VCaP (cell line): ENCODE data around the gene RGS6.

Experiments used
- H3K27ac ChIP-seq: fragments of 450-650 bp; 2 replicates; pipeline ENCODE4 v1.5.1; 2017
- TF ChIP-seq, protein P1 (sequence below): fragments of 450-650 bp; conservative IDR thresholded peaks from 2 replicates; pipeline ENCODE4 v1.5.1; 2017; ENCODE audit warnings: mild to moderate bottlenecking, moderate library complexity

The RGS6 gene

DNA sequence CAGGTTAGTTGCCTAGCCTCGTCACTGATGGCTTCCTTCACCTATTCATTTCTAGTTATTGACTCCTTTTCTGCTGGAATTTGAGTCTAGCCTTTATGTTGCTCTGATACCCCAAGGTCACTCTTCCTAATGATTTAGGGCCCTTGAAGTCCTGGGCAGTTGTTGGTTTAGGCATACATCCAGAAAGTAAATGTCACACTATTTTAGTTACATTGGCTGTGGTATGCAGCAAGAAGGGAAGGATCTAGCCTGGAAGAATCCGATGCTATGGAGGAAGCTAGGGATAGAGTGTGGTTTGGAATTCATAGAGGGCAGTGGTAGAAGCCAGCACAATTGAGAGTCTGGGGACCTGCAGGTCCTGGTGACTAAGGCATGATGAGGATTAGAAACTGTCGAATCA, 38.0 kb downstream of the RGS6 start:
- no peak overlapping the region for H3K27ac ChIP-seq
- TF ChIP-seq, protein P1, sequence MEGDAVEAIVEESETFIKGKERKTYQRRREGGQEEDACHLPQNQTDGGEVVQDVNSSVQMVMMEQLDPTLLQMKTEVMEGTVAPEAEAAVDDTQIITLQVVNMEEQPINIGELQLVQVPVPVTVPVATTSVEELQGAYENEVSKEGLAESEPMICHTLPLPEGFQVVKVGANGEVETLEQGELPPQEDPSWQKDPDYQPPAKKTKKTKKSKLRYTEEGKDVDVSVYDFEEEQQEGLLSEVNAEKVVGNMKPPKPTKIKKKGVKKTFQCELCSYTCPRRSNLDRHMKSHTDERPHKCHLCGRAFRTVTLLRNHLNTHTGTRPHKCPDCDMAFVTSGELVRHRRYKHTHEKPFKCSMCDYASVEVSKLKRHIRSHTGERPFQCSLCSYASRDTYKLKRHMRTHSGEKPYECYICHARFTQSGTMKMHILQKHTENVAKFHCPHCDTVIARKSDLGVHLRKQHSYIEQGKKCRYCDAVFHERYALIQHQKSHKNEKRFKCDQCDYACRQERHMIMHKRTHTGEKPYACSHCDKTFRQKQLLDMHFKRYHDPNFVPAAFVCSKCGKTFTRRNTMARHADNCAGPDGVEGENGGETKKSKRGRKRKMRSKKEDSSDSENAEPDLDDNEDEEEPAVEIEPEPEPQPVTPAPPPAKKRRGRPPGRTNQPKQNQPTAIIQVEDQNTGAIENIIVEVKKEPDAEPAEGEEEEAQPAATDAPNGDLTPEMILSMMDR = no peak

GRCh38 chr14:71985538-71986189, 53.4 kb downstream of the RGS6 start:
- TF ChIP-seq, protein P1 = no peak

DNA sequence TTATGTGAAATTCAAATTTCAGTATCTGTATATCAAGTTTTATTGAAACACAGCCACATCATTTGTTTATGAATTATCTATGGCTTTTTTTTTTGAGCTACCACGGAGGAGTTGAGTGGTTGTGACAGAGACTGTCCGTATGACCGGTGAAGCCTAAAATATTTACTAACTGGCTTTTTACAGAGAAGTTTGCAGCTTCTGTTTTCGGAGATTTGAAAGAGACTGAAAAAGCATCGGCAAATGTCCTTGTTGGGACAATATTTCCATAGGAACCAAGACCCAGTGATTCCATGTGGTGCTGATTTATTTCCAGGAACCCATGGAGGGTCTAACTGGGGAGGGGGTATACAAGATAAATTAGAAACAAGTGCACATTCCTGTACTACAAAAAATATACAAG, 56.2 kb downstream of the RGS6 start:
- TF ChIP-seq, protein P1 = no peak
- H3K27ac ChIP-seq = no peak overlapping the region

More at GRCh38 chr14:71985538-71986189, 53.4 kb downstream of the RGS6 start:
- no peak overlapping the region for H3K27ac ChIP-seq

DNA sequence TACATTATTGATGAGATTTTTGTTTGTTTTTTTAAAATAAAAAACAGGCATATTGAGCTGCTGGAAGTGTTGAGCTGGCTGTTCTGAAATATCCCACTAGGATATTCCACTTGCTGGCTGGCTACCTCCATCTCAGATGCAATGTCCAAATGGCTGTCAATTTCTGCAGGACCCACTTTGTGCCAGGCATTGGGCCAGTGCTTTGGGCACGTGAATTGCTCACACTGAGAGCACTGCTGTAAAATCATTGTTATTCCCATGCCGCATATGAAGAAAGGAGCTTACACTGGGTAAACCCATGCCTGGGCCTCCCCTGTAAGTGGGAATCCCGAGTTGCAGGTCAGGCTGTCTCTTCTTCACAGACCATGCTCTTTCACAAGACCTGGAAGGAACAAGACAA, 56.7 kb downstream of the RGS6 start:
- TF ChIP-seq, protein P1 = no peak
- no peak overlapping the region for H3K27ac ChIP-seq

- no peak overlapping the region for H3K27ac ChIP-seq
- TF ChIP-seq, protein P1 = no peak
These were observed 62.2 kb downstream of the RGS6 start for GRCh38 chr14:71994416-71994815.

DNA sequence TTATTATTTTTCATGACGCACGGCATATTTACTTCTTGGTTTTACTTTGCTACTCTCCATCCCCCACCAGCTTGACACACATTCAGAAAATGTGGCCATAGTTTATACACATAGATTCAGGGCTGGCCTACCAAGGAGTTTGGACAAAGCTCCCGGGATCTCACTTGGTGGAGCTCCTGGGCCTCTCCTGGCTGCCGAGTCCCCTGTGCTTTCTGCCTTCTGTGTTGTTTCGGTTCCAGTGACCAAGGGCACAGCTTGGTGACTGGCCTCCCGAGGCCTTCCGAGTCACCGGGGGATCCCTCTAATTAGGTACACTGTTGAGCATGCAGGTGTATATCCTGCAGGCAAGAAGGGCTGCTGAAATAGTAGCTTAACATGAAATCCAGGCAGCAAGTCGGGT, 63.5 kb downstream of the RGS6 start:
- H3K27ac ChIP-seq = no peak overlapping the region
- TF ChIP-seq, protein P1 = no peak

GRCh38 chr14:71996610-71997009, 64.4 kb downstream of the RGS6 start:
- TF ChIP-seq, protein P1 = no peak
- no peak overlapping the region for H3K27ac ChIP-seq
